Measurements from ENCODE around the gene STMND1.

Gene STMND1

DNA sequence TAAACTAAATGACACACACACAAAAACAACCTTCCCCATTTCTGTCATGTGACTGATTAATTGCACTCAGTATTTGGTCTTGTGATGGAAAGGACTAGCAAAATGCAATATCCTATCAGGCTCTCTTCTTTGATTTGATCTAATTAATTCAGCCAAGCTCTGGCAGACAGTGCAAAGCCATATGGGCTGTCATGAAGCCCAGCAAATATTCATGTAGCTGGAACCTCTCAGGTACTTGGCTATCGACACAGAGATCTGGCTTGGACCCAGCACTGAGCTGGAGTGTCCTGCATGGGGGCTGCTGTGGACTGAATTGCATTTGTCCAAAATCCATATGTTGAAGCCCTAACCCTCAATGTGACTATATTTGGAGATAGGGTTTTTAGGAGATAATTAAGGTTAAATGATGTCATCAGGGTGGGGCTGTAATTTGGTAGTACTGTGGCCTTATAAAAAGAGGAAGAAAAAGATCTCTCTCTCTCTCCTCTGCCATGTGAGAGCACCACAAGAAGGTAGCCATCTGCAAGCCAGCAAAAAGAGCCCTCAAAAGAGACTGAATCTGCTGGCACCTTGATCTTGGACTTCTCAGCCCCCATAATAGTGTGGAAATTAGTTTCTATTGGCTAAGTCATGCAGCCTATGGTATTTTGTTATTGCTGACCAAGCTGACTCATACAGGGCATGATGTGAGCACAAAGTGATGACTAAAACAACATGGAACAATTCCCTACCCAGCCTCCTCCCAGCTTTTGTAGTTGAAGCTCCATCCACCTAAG lies 77.1 kb downstream of the STMND1 start:
- Histone ChIP-seq H4K91ac (ENCODE audit: low read length) (no peak overlapping the region), H2BK5ac (ENCODE audit: low read depth, low read length, poor library complexity, severe bottlenecking) (no peak overlapping the region), H3K4ac (ENCODE audit: low read depth in 1 of 2, low read length in 2 of 2) (no peak overlapping the region), H3K9me3 (ENCODE audit: control insufficient read depth, low read length) (peaks cover 6% of the 10 kb centered on the region), H3K4me3 (ENCODE audit: insufficient read depth in 1 of 2, low read depth in 1 of 2, low read length in 2 of 2) (no peak overlapping the region), H3K27ac (ENCODE audit: low read length, poor library complexity, severe bottlenecking) (no peak overlapping the region), H2AFZ (ENCODE audit: low read depth, low read length) (no peak overlapping the region), H2BK120ac (ENCODE audit: low read depth, low read length) (no peak overlapping the region), H3K27me3 (ENCODE audit: control insufficient read depth in 1 of 2, insufficient read depth in 1 of 2, low read length in 2 of 2) (no peaks in the 10 kb centered on the region), H2BK12ac (ENCODE audit: low read length in 2 of 2) (no peak overlapping the region), H3K36me3 (ENCODE audit: control insufficient read depth in 1 of 2, insufficient read depth in 2 of 2, low read depth in 1 of 2, low read length in 2 of 2) (no peaks in the 10 kb centered on the region), H3K4me2 (ENCODE audit: low read length, poor library complexity, severe bottlenecking) (no peak overlapping the region), H2AK5ac (ENCODE audit: low read length, severe bottlenecking) (no peak overlapping the region), H3K23ac (ENCODE audit: low read length in 2 of 2) (no peak overlapping the region), H3K9ac (ENCODE audit: low read length) (peak overlapping the region; percentile 66), H3K79me1 (replicated peaks; ENCODE audit: low read length, poor library complexity, severe bottlenecking) (no peaks in the 10 kb centered on the region), H3K4me1 (ENCODE audit: control insufficient read depth, insufficient read depth, low read depth, low read length) (no peaks in the 10 kb centered on the region), H4K8ac (ENCODE audit: low read length) (no peak overlapping the region), H3K18ac (ENCODE audit: low read depth in 1 of 2, low read length in 2 of 2) (no peak overlapping the region), H3K14ac (ENCODE audit: low read length in 2 of 2) (no peak overlapping the region), H2BK15ac (ENCODE audit: low read depth, poor library complexity, severe bottlenecking) (no peak overlapping the region)
- DNase-seq = peak; percentile 21
- 90% methylated on average over 1 of the region's 1 CpG for WGBS

DNA sequence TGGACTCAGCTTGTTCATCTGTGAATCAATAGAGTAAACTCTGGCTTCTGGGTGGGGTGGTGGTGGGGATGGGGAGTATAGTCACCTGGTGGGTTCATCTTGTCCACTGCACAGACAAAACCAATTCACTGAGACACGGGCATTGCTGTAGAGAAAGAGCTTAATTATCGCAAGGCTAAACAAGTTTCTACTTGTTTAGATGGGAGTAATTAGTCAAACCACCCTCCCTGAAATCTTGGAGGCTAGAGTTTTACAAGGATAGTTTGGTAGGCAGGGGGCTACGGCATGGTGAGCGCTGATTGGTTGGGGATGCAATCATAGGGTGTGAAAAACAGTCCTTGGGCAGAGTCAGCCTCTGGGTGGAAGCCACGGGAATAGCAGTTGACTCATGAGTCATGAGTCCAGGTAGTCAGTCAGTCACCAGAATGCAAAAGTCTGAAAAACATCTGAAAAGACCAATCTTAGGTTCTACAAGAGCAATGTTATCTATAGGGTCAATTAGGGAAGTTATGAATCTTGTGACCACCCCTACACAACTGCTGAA lies 77.8 kb downstream of the STMND1 start:
- no peak overlapping the region for H3K4me3 ChIP-seq (ENCODE audit: insufficient read depth in 1 of 2, low read depth in 1 of 2, low read length in 2 of 2)
- H3K4me1 ChIP-seq (ENCODE audit: control insufficient read depth, insufficient read depth, low read depth, low read length) = no peaks in the 10 kb centered on the region
- no peak overlapping the region for H3K4ac ChIP-seq (ENCODE audit: low read depth in 1 of 2, low read length in 2 of 2)
- H4K91ac ChIP-seq (ENCODE audit: low read length) = no peak overlapping the region
- no peaks in the 10 kb centered on the region for H3K27me3 ChIP-seq (ENCODE audit: control insufficient read depth in 1 of 2, insufficient read depth in 1 of 2, low read length in 2 of 2)
- no peaks in the 10 kb centered on the region for H3K36me3 ChIP-seq (ENCODE audit: control insufficient read depth in 1 of 2, insufficient read depth in 2 of 2, low read depth in 1 of 2, low read length in 2 of 2)
- peaks cover 6% of the 10 kb centered on the region for H3K9me3 ChIP-seq (ENCODE audit: control insufficient read depth, low read length)
- no peak overlapping the region for H2BK12ac ChIP-seq (ENCODE audit: low read length in 2 of 2)
- no peak for DNase-seq
- H3K4me2 ChIP-seq (ENCODE audit: low read length, poor library complexity, severe bottlenecking) = no peak overlapping the region
- H2BK15ac ChIP-seq (ENCODE audit: low read depth, poor library complexity, severe bottlenecking) = no peak overlapping the region
- 89% methylated on average over 5 of the region's 5 CpGs for WGBS
- H3K9ac ChIP-seq (ENCODE audit: low read length) = peak overlapping the region; percentile 66
- H4K8ac ChIP-seq (ENCODE audit: low read length) = no peak overlapping the region
- H3K18ac ChIP-seq (ENCODE audit: low read depth in 1 of 2, low read length in 2 of 2) = no peak overlapping the region
- no peak overlapping the region for H3K23ac ChIP-seq (ENCODE audit: low read length in 2 of 2)
- H2AFZ ChIP-seq (ENCODE audit: low read depth, low read length) = no peak overlapping the region
- no peak overlapping the region for H2BK120ac ChIP-seq (ENCODE audit: low read depth, low read length)
- no peak overlapping the region for H3K27ac ChIP-seq (ENCODE audit: low read length, poor library complexity, severe bottlenecking)
- no peaks in the 10 kb centered on the region for H3K79me1 ChIP-seq (replicated peaks; ENCODE audit: low read length, poor library complexity, severe bottlenecking)
- H2BK5ac ChIP-seq (ENCODE audit: low read depth, low read length, poor library complexity, severe bottlenecking) = no peak overlapping the region
- no peak overlapping the region for H3K14ac ChIP-seq (ENCODE audit: low read length in 2 of 2)
- no peak overlapping the region for H2AK5ac ChIP-seq (ENCODE audit: low read length, severe bottlenecking)
